ENCODE data around the gene WDR83. TPM values are rescaled to one million over a fixed set of nuclear protein-coding genes. Genes with fewer than 3 reads are reported as not detected.
"Not testable (repeated sequence)": the region's sequence is repeated elsewhere in the genome, so short reads cannot be mapped to it uniquely, and the experiment has no call there.

Gene WDR83, protein sequence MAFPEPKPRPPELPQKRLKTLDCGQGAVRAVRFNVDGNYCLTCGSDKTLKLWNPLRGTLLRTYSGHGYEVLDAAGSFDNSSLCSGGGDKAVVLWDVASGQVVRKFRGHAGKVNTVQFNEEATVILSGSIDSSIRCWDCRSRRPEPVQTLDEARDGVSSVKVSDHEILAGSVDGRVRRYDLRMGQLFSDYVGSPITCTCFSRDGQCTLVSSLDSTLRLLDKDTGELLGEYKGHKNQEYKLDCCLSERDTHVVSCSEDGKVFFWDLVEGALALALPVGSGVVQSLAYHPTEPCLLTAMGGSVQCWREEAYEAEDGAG
- 1 to 10 TPM; 4.0 to 5.1 TPM for total RNA-seq
- 1 to 10 TPM; 3.9 to 4.4 TPM for polyA plus RNA-seq

GRCh38 chr19:12666265-12667048 is at the start of gene WDR83, which contains the start of gene MAN2B1:
Gene WDR83, plus strand, starts transcription at chr19:12666807. Its CDS starts 2,984 bp downstream, at chr19:12669791.
Gene MAN2B1, minus strand, starts transcription at chr19:12666742. Its CDS starts 41 bp downstream, at chr19:12666701.
- Histone ChIP-seq H3K4me3 (ENCODE audit: low read depth in 1 of 3, low read length in 3 of 3) (peak within 1 kb of the TSS; percentile 65 to 77 (median 65)), H3K36me3 (ENCODE audit: control insufficient read depth in 4 of 4, insufficient read depth in 3 of 4, low read depth in 1 of 4, low read length in 3 of 4) (peaks cover 0 to 13% (median 5%) of the 10 kb centered on the region in 4 donors), H3K4me1 (ENCODE audit: control insufficient read depth in 4 of 4, insufficient read depth in 4 of 4, low read length in 3 of 4) (peaks cover 19 to 46% (median 41%) of the 10 kb centered on the region in 4 donors), H3K9ac (ENCODE audit: low read depth in 1 of 2, low read length in 2 of 2) (peak within 1 kb of the TSS; percentile 62 to 76), H3K27me3 (ENCODE audit: control insufficient read depth in 4 of 4, insufficient read depth in 4 of 4, low read length in 3 of 4) (no peaks in the 10 kb centered on the region), H3K9me3 (ENCODE audit: control insufficient read depth in 4 of 4, low read length in 3 of 4) (no peaks in the 10 kb centered on the region), H3K27ac (ENCODE audit: low read depth in 1 of 2, low read length in 2 of 2) (peak within 1 kb of the TSS; percentile 12 to 29)
- DNase-seq (ENCODE audit: low spot score) = peak; percentile 88
- no peak for TF ChIP-seq RXRA (IDR thresholded peaks at IDR 0.05)
- TF ChIP-seq SP1 (IDR thresholded peaks at IDR 0.05) = peak; percentile 44
- 2% methylated on average over 46 of the region's 46 CpGs for WGBS

DNA sequence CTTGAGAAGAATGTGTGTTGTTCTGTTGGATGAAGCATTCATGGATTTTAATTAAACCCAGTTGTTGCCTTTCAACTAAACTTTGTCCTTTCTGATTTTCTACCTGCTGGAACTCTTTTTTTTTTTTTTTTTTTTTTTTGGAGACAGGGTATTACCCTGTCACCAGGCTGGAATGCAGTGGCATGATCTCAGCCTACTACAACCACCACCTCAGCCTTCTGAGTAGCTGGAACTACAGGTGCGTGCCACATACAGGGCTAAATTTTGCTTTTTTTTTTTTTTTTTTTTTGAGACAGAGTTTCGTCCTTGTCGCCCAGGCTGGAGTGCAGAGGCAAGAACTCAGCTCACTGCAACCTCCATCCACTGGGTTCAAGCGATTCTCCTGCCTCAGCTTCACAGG is 49.0 kb upstream of the WDR83 start:
- WGBS = 87% methylated on average over 4 of the region's 4 CpGs
- no peak for DNase-seq (ENCODE audit: low spot score)
- no peak for TF ChIP-seq FOXA1 (IDR thresholded peaks at IDR 0.05)
- no peak for TF ChIP-seq REST (IDR thresholded peaks at IDR 0.05)
- TF ChIP-seq TAF1 (conservative IDR thresholded peaks at IDR 0.05) = no peak
- TF ChIP-seq YY1 (IDR thresholded peaks at IDR 0.05) = no peak
- TF ChIP-seq, protein P1, sequence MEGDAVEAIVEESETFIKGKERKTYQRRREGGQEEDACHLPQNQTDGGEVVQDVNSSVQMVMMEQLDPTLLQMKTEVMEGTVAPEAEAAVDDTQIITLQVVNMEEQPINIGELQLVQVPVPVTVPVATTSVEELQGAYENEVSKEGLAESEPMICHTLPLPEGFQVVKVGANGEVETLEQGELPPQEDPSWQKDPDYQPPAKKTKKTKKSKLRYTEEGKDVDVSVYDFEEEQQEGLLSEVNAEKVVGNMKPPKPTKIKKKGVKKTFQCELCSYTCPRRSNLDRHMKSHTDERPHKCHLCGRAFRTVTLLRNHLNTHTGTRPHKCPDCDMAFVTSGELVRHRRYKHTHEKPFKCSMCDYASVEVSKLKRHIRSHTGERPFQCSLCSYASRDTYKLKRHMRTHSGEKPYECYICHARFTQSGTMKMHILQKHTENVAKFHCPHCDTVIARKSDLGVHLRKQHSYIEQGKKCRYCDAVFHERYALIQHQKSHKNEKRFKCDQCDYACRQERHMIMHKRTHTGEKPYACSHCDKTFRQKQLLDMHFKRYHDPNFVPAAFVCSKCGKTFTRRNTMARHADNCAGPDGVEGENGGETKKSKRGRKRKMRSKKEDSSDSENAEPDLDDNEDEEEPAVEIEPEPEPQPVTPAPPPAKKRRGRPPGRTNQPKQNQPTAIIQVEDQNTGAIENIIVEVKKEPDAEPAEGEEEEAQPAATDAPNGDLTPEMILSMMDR (IDR thresholded peaks at IDR 0.05; ENCODE audit: low read depth, low read length, missing input control) = no peak
- no peak for TF ChIP-seq HNF4A (conservative IDR thresholded peaks at IDR 0.05)
- TF ChIP-seq, protein P2, sequence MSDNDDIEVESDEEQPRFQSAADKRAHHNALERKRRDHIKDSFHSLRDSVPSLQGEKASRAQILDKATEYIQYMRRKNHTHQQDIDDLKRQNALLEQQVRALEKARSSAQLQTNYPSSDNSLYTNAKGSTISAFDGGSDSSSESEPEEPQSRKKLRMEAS (IDR thresholded peaks at IDR 0.05) = no peak
- TF ChIP-seq HNF4G (IDR thresholded peaks at IDR 0.05) = no peak
- TF ChIP-seq GABPA (IDR thresholded peaks at IDR 0.05 in 1 of 2, conservative IDR thresholded peaks at IDR 0.05 in 1 of 2) = no peak
- Histone ChIP-seq H3K9me3 (ENCODE audit: control insufficient read depth in 4 of 4, low read length in 3 of 4) (no peaks in the 10 kb centered on the region), H3K36me3 (ENCODE audit: control insufficient read depth in 4 of 4, insufficient read depth in 3 of 4, low read depth in 1 of 4, low read length in 3 of 4) (peaks cover 0 to 11% (median 5%) of the 10 kb centered on the region in 4 donors), H3K4me3 (ENCODE audit: low read depth in 1 of 3, low read length in 3 of 3) (no peak overlapping the region), H3K9ac (ENCODE audit: low read depth in 1 of 2, low read length in 2 of 2) (no peak overlapping the region), H3K27me3 (ENCODE audit: control insufficient read depth in 4 of 4, insufficient read depth in 4 of 4, low read length in 3 of 4) (no peaks in the 10 kb centered on the region), H3K27ac (ENCODE audit: low read depth in 1 of 2, low read length in 2 of 2) (no peak overlapping the region), H3K4me1 (ENCODE audit: control insufficient read depth in 4 of 4, insufficient read depth in 4 of 4, low read length in 3 of 4) (peaks cover 0 to 11% (median 4%) of the 10 kb centered on the region in 4 donors)

GRCh38 chr19:12621253-12622024 is 45.2 kb upstream of the WDR83 start:
- not testable (repeated sequence) for H3K9me3 ChIP-seq (ENCODE audit: control insufficient read depth in 4 of 4, low read length in 3 of 4); H3K4me3 ChIP-seq (ENCODE audit: low read depth in 1 of 3, low read length in 3 of 3); DNase-seq (ENCODE audit: low spot score); H3K4me1 ChIP-seq (ENCODE audit: control insufficient read depth in 4 of 4, insufficient read depth in 4 of 4, low read length in 3 of 4); H3K9ac ChIP-seq (ENCODE audit: low read depth in 1 of 2, low read length in 2 of 2); H3K27ac ChIP-seq (ENCODE audit: low read depth in 1 of 2, low read length in 2 of 2); H3K27me3 ChIP-seq (ENCODE audit: control insufficient read depth in 4 of 4, insufficient read depth in 4 of 4, low read length in 3 of 4)
- WGBS = 79% methylated on average over 26 of the region's 26 CpGs
- peaks cover 20 to 27% (median 25%) of the 10 kb centered on the region in 4 donors for H3K36me3 ChIP-seq (ENCODE audit: control insufficient read depth in 4 of 4, insufficient read depth in 3 of 4, low read depth in 1 of 4, low read length in 3 of 4)
